GM18909 (cell line): Measurements from ENCODE around the gene C1QTNF9.
"Not testable (repeated sequence)": the region's sequence is repeated elsewhere in the genome, so short reads cannot be mapped to it uniquely, and the experiment has no call there.

Experiments
- ATAC-seq: cut with Tn5 transposase; IDR thresholded peaks from one replicate; pipeline ENCODE4 v1.9.1; 2021; ENCODE audit warnings: mild to moderate bottlenecking; ENCODE audit not compliant: unreplicated experiment, poor library complexity

C1QTNF9 gene

GRCh38 chr13:24319641-24320040 lies 10.3 kb downstream of the C1QTNF9 start:
- ATAC-seq, result not testable (repeated sequence)

- not testable (repeated sequence) for ATAC-seq
Measured at GRCh38 chr13:24321416-24321815, 12.0 kb downstream of the C1QTNF9 start.

GRCh38 chr13:24322470-24322869 lies 13.1 kb downstream of the C1QTNF9 start:
- not testable (repeated sequence) for ATAC-seq

- ATAC-seq, result no peak
Measured at GRCh38 chr13:24323036-24323738, 13.8 kb downstream of the C1QTNF9 start.

GRCh38 chr13:24323739-24324075 lies 14.3 kb downstream of the C1QTNF9 start:
- no peak for ATAC-seq

GRCh38 chr13:24327598-24327997 lies 18.2 kb downstream of the C1QTNF9 start:
- ATAC-seq, result not testable (repeated sequence)

DNA sequence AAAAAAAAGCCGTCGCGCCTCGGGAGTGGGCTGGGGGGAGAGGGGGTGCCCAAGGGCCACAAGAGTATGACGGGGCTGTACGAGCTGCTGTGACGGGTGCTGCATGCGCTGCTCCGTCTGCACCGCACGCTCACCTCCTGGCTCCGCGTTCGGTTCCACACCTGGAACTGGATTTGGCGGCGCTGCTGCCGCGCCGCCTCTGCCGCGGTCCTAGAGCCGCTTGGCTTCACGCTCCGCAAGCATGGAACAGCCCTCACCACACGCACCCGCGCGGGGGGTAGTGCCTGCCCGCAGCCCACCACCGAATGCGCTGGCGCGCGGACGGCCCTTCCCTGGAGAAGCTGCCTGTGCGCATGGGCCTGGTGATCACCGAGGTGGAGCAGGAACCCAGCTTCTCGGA lies 18.8 kb downstream of the C1QTNF9 start:
- no peak for ATAC-seq

GRCh38 chr13:24338721-24339120 lies 29.3 kb downstream of the C1QTNF9 start:
- ATAC-seq, result no peak

DNA sequence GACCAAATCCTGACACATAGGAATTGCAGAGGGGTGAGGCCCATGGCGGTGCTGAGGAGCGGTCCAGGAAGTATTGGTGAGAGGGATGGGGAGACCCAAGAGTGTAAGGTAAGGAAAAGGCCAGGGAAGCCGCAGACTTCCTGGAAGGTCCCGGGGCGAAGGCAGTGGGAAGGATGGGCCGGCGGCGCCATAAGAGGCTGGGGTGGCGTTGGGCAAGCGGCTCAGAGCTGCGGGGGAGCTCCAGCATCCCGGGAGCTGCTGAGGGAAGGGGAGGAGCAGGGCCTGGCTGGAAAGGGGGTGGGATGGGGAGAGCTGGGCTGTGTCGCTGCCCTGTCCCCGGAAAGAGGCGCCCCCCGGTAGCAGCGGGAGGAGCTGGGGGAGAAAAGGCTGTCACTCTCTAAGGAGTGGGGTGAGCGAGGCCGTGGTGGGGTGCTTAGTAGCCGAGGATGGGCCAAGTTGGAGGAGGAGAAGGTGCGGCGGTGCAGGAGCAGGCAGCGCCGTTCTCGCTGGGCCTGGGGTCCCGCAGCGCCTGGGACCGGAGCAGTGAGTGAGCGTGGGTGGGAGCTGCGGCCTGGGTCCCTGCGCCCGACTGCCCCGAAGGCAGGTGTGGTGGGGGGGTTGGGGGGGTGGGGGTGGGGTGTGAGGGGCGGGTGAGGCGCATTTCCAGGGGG lies 30.7 kb downstream of the C1QTNF9 start:
- ATAC-seq, result no peak

DNA sequence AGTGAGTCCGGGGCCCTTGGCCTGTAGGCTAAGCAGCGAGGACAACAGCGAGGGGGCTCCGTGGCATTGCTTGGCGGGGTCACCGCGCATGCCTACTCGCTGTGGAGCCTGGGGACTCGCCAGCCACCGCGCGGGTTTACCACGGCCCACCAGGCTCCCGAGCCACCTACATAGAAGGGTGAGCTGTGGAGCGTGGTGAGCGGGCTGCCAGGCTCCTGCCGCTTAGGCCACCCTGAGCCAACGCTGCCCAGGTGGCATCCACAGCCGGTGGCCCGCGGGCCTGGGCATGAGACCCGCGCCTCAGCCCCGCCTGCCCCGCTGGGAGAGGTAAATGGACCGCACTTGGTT lies 31.2 kb downstream of the C1QTNF9 start:
- ATAC-seq, result no peak

DNA sequence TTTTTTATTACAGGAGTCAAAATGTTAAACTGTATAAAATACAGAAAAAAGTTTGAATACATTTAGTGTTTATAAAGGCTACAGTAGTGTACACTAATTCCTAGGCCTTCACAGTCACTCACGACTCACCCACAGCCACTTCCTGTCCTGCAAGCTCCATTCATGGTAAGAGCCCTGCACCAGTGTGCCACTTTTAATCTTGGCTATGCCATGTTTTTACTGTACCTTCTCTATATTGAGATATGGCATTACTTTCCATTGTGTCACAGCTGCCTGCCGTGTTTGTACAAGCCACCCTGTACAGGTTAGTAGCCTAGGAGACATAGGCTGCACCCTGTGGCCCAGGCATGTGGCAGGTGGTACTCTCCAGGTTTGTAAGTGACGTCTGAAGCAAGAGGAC lies 32.1 kb downstream of the C1QTNF9 start:
- no peak for ATAC-seq

GRCh38 chr13:24348385-24348784 lies 39.0 kb downstream of the C1QTNF9 start:
- no peak for ATAC-seq

DNA sequence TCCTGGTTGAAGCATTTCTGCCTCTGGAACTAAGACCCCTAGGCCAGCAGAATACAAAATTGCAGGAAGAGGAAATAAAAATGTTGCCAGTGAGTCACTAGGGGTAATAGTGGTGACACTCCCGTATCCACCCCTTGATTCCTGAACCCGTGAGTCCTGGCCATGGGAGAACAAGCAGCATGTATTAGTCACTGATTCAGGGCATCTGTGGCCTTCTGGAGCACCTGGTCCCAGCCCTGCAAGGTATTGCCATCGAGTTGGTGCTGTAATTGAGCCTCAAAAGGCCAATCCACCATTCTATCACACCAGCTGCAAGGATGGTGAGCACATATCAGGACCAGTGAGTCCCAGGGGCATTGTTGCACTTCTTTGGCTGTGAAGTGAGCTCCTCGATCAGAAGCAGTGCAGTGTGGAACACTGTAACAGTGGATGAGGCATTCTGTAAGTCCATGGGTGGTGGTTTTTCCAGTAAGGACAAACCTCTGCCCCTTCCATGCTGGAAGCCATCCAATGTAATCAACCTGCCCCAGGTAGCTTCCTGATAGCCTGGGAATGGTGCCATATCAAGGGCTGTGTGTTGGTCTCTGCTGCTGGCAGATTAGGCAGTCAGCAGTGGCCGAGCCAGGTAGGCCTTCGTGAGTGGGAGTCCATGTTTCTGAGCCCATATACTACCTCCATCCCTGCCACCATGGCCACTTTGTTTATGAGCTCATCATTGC lies 39.6 kb downstream of the C1QTNF9 start:
- no peak for ATAC-seq

- not testable (repeated sequence) for ATAC-seq
Measured at GRCh38 chr13:24349778-24350664, 40.6 kb downstream of the C1QTNF9 start.

DNA sequence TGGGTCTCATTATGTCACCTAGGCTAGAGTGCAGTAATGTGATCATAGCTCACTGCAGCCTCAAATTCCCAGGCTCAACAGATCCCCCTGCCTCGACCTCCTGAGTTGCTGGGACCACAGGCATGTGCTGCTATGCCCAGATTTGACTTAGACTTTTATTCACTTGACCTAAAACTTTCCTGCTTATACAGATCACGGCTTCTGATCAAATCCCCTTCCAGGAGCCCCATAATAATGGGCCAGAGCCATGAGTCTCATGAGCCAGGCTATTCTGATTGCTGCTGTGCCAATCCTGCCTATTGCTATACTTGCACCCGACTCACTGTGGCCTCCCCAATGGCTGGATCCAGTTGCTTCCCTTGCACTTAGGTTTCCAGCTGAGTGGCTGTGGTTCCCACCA lies 42.0 kb downstream of the C1QTNF9 start:
- no peak for ATAC-seq

GRCh38 chr13:24353736-24354135 lies 44.4 kb downstream of the C1QTNF9 start:
- ATAC-seq, result no peak

- no peak for ATAC-seq
Measured at GRCh38 chr13:24355103-24355502, 45.7 kb downstream of the C1QTNF9 start.

DNA sequence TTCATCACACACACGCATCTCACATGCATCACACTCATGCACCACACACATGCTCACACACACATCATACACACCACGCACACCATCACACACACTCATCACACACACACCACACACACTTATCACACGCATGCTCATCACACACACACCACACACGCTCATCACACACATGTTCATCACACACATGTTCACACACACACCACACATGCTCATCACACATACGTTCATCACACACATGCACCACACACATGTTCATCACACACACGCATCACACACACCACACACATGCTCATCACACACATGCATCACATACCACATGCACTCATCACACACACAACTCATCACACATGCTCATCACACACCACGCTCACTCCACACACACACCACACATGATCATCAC lies 46.9 kb downstream of the C1QTNF9 start:
- ATAC-seq, result no peak

GRCh38 chr13:24356837-24357236 lies 47.5 kb downstream of the C1QTNF9 start:
- ATAC-seq, result no peak

GRCh38 chr13:24357756-24358155 lies 48.4 kb downstream of the C1QTNF9 start:
- no peak for ATAC-seq

DNA sequence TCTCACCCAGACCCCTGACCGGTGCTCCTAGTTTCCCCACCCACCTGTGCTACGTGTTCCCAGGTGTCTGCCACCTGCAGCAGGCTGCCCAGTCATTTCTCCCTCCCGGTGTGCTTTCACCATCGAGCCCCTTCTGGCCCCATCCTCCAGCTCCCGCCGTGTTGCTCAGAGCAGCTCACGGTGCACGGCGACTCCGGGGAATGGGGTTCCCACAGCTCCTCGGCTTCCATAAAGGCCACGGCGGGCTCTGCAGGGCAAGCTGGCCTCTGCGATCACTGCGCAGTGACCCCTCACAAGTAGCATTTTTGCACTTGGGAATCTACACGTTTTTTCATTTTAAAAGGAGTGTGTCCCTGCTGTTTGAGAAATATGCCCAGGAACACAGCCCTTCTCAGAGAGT lies 49.5 kb downstream of the C1QTNF9 start:
- ATAC-seq, result not testable (repeated sequence)
